H1 (cell line): ENCODE results near the gene DOCK9. TPM values are rescaled to one million over a fixed set of nuclear protein-coding genes. Genes with fewer than 3 reads are reported as not detected.

Source experiments
- ATF2 ChIP-seq: IDR thresholded peaks from 2 replicates; pipeline ENCODE4 v1.6.1; 2012; ENCODE audit warnings: low read length, inconsistent platforms
- CHD1 ChIP-seq: IDR thresholded peaks from 2 replicates; pipeline ENCODE4 v1.6.1; 2012; ENCODE audit warnings: low read depth, low read length, improper control_type of control experiment
- NRF1 ChIP-seq: IDR thresholded peaks from 2 replicates; pipeline ENCODE4 v1.6.1; 2011; ENCODE audit warnings: mild to moderate bottlenecking, low read depth, low read length, improper control_type of control experiment
- RBBP5 ChIP-seq: IDR thresholded peaks from 2 replicates; pipeline ENCODE4 v1.7.1; 2012; ENCODE audit warnings: low read depth, mild to moderate bottlenecking, inconsistent platforms, low read length, moderate library complexity, borderline replicate concordance
- SP1 ChIP-seq: IDR thresholded peaks from 2 replicates; pipeline ENCODE4 v1.6.1; 2011; ENCODE audit warnings: low read depth, low read length
- TEAD4 ChIP-seq: IDR thresholded peaks from 2 replicates; pipeline ENCODE4 v1.6.1; 2012; ENCODE audit warnings: low read depth, low read length, inconsistent platforms, mixed read lengths
- YY1 ChIP-seq: IDR thresholded peaks from 2 replicates; pipeline ENCODE4 v1.6.1; 2011; ENCODE audit warnings: low read depth, mild to moderate bottlenecking, low read length
- ZNF274 ChIP-seq: IDR thresholded peaks from 2 replicates; pipeline ENCODE4 v1.7.0; 2012; ENCODE audit warnings: low read length, borderline replicate concordance; ENCODE audit errors: extremely low read depth
- polyA plus RNA-seq, 7 experiments: library from polyadenylated mRNA; depleted of rRNA in 3 of 7; stranded (reverse) in 5 of 7; unstranded in 2 of 7; fragments of >200 nt in 5 of 7; fragments of 200-250 nt in 2 of 7; gene quantifications; 1 replicate in 5 of 7; 2 replicates in 1 of 7; 4 replicates in 1 of 7; pipeline versions ENCODE4 v1.2.1 to v1.2.3, GENCODE V29; 2011 to 2013; ENCODE audit warnings: missing spikeins in 2 of 7, mixed read lengths in 2 of 7
- total RNA-seq: library from RNA; stranded (reverse); fragmentation: NEBNext Ultra II Directional; extraction: Animal tissue kit (Norgen Biotek cat#: 25700); gene quantifications from 2 replicates; pipeline ENCODE4 v1.2.1, GENCODE V29; 2021

DOCK9 gene
- total and polyA plus RNA-seq, 2 of the 8 experiments (the other 6 are each of a cell fraction or from before 2014, with no cell fraction given), result 21.6 to 31.5 TPM

GRCh38 chr13:98939660-98940191, 38.1 kb downstream of the DOCK9 start (continued):
- TF ChIP-seq TEAD4 (no peak), NRF1 (no peak), RBBP5 (no peak), SP1 (no peak), YY1 (no peak), ZNF274 (no peak), ATF2 (no peak), CHD1 (no peak)
